GM21717 (cell line): ENCODE measurements around the gene SIX5.

ENCODE experiments used
- ATAC-seq: cut with Tn5 transposase; IDR thresholded peaks from one replicate; pipeline ENCODE4 v1.9.1; 2021; ENCODE audit warnings: mild to moderate bottlenecking, moderate library complexity; ENCODE audit not compliant: unreplicated experiment

The SIX5 gene

GRCh38 chr19:45793178-45793564 is 24.1 kb upstream of the SIX5 start:
- no peak for ATAC-seq

- peak; percentile 83 for ATAC-seq
Measured at GRCh38 chr19:45792470-45793177, 23.6 kb upstream of the SIX5 start, which contains the start of gene DMWD. Gene DMWD, minus strand, starts transcription at chr19:45792845. Its CDS starts 89 bp downstream, at chr19:45792756.

- ATAC-seq: peak; percentile 3
Measured at GRCh38 chr19:45791744-45792469, 22.9 kb upstream of the SIX5 start.

GRCh38 chr19:45790942-45791341 is 21.9 kb upstream of the SIX5 start:
- ATAC-seq: no peak

- ATAC-seq: no peak
Measured at GRCh38 chr19:45789035-45789786, 20.2 kb upstream of the SIX5 start.

- no peak for ATAC-seq
Measured at GRCh38 chr19:45786533-45786894, 17.5 kb upstream of the SIX5 start.

GRCh38 chr19:45785781-45786532 is 16.9 kb upstream of the SIX5 start:
- no peak for ATAC-seq

GRCh38 chr19:45785097-45785496 is 16.0 kb upstream of the SIX5 start:
- ATAC-seq: no peak

GRCh38 chr19:45784096-45784495 is 15.0 kb upstream of the SIX5 start:
- ATAC-seq: no peak

GRCh38 chr19:45782820-45783785 is 14.1 kb upstream of the SIX5 start:
- ATAC-seq: no peak

GRCh38 chr19:45782162-45782691 is 13.2 kb upstream of the SIX5 start, which contains the start of gene DMPK:
Gene DMPK, minus strand, starts transcription at chr19:45782490. Its CDS starts 138 bp downstream, at chr19:45782352.
- ATAC-seq: no peak

- no peak for ATAC-seq
Measured at GRCh38 chr19:45781214-45782161, 12.4 kb upstream of the SIX5 start.

GRCh38 chr19:45780448-45781213 is 11.6 kb upstream of the SIX5 start:
- ATAC-seq: no peak

GRCh38 chr19:45780146-45780447 is 11.0 kb upstream of the SIX5 start:
- ATAC-seq: no peak

GRCh38 chr19:45779231-45780145 is 10.4 kb upstream of the SIX5 start:
- peak; percentile 69 for ATAC-seq

GRCh38 chr19:45778010-45778661 is 9.1 kb upstream of the SIX5 start:
- no peak for ATAC-seq
